SH-SY5Y (cell line): ENCODE results near the gene CRTAC1.

Experiments used
- GATA2 ChIP-seq: IDR thresholded peaks from 2 replicates; pipeline ENCODE4 v1.6.1; 2011; ENCODE audit warnings: mild to moderate bottlenecking, low read depth, low read length
- GATA3 ChIP-seq: IDR thresholded peaks from 2 replicates; pipeline ENCODE4 v1.6.1; 2011; ENCODE audit warnings: low read depth, mild to moderate bottlenecking, low read length, moderate library complexity

DNA sequence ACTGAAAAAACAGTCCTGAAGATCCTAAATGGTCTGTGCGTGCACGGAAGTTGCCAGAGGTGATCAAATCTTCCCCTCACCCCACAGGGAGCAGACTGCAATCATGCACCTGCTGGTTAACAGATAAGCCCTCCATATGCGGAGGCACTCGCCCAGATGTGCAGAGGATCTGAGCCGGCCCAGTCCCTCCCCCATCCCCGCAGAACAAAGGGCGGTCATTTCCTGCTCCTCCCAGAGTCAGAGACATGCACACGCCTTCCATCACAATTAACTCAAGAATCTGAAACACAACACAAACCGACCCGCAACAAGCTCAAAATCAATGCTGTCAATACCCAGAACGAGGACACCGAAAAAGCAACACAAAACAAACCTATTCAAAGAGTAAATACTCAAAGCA, 24.2 kb downstream of the CRTAC1 start:
- TF ChIP-seq GATA2 (peak; percentile 86), GATA3 (no peak)
